HCT116 (cell line): Measurements from ENCODE around the gene KPRP. TPM values are rescaled to one million over a fixed set of nuclear protein-coding genes. Genes with fewer than 3 reads are reported as not detected.

Source experiments
- ATAC-seq: fragments of 200-7000 bp; cut with Tn5 transposase; 2 replicates; pipeline ENCODE4 v1.9.1; 2020; ENCODE audit warnings: mild to moderate bottlenecking, moderate library complexity
- BruUV-seq: library from RNA; stranded (reverse); fragments of 400-500 nt; replicated peaks from 2 replicates; lab custom pipeline; 2021; lab: Mats Ljungman, UMichigan
- CTCF ChIA-PET: fragments of 300-600 bp; sonication (Branson Sonifier 250); formaldehyde crosslinking; loops from one replicate; lab custom pipeline; 2021; ENCODE audit warnings: antibody characterized with exemption; lab: Charles Lee
- POLR2A ChIA-PET: fragments of 300-600, 350-600 bp; sonication (Branson Sonifier 250); formaldehyde crosslinking; loops from one replicate; lab custom pipeline; 2021; ENCODE audit warnings: antibody characterized with exemption; lab: Charles Lee
- RAD21 ChIA-PET, 2 experiments: fragments of 300-600 bp; sonication (Branson Sonifier 250); formaldehyde crosslinking; loops; one replicate each; lab custom pipeline; 2023; ENCODE audit warnings: low total read pairs in 2 of 2; ENCODE audit not compliant: uncharacterized antibody in 2 of 2, unreplicated experiment in 2 of 2, low non-redundant PET in 1 of 2; lab: Charles Lee
- DNase-seq: peaks from one replicate; pipeline ENCODE4 v3.0.0-alpha.2; 2010; ENCODE audit warnings: low read depth, low spot score
- H2AFZ ChIP-seq: fragments of 200-600 bp; shearing (Covaris generic), sonication (generic); 2 replicates; pipeline ENCODE4 v1.6.1; 2017; ENCODE audit warnings: low read depth, mixed run types, mixed read lengths, antibody characterized with exemption, low read length; ENCODE audit not compliant: poor library complexity, severe bottlenecking
- H3K27ac ChIP-seq: 2 replicates; pipeline ENCODE4 v1.5.1; 2012; ENCODE audit warnings: low read depth, low read length
- H3K27me3 ChIP-seq: fragments of 200-600 bp; sonication (generic); 2 replicates; pipeline ENCODE4 v1.6.1; 2016; ENCODE audit warnings: mixed run types, low read length, mixed read lengths; ENCODE audit not compliant: insufficient read depth
- H3K36me3 ChIP-seq, 2 experiments: fragments of 200-500 bp in 1 of 2; fragments of 200-600 bp in 1 of 2; sonication (Bioruptor generic) in 1 of 2; sonication (generic) in 1 of 2; 2 replicates each; pipeline versions ENCODE4 v1.5.1 to v1.6.1; 2014 to 2016; ENCODE audit warnings: low read length in 2 of 2, inconsistent platforms in 1 of 2, mixed read lengths in 1 of 2, mixed run types in 1 of 2; ENCODE audit not compliant: insufficient read depth in 2 of 2, control insufficient read depth in 1 of 2
- H3K4me1 ChIP-seq, 2 experiments: fragments of 200-600 bp in 1 of 2; sonication (generic) in 1 of 2; 2 replicates each; pipeline versions ENCODE4 v1.5.1 to v1.6.1; 2012 to 2017; ENCODE audit warnings: low read length in 2 of 2, inconsistent platforms in 1 of 2, mild to moderate bottlenecking in 1 of 2, mixed read lengths in 1 of 2, mixed run types in 1 of 2, moderate library complexity in 1 of 2; ENCODE audit not compliant: insufficient read depth in 2 of 2, control insufficient read depth in 1 of 2
- H3K4me2 ChIP-seq: fragments of 200-600 bp; sonication (generic); 2 replicates; pipeline ENCODE4 v1.6.1; 2017; ENCODE audit warnings: mixed run types, low read length, mixed read lengths
- H3K4me3 ChIP-seq, 2 experiments: fragments of 200-600 bp in 1 of 2; sonication (generic) in 1 of 2; replicated peaks in 1 of 2; 2 replicates each; pipeline ENCODE4 v1.5.1; 2011 to 2016; ENCODE audit warnings: low read length in 2 of 2, control low read depth in 1 of 2, low read depth in 1 of 2, mild to moderate bottlenecking in 1 of 2, mixed read lengths in 1 of 2, mixed run types in 1 of 2
- H3K79me2 ChIP-seq: fragments of 200-600 bp; sonication (generic); 2 replicates; pipeline ENCODE4 v1.6.1; 2017; ENCODE audit warnings: mild to moderate bottlenecking, mixed run types, low read length, moderate library complexity, mixed read lengths; ENCODE audit not compliant: insufficient read depth
- H3K9ac ChIP-seq: fragments of 200-600 bp; sonication (generic); 2 replicates; pipeline ENCODE4 v1.6.1; 2016; ENCODE audit warnings: low read length, mixed read lengths
- H3K9me2 ChIP-seq: fragments of 200-600 bp; sonication (generic), shearing (Covaris generic); 2 replicates; pipeline ENCODE4 v1.6.1; 2017; ENCODE audit warnings: mixed run types, mild to moderate bottlenecking, moderate library complexity; ENCODE audit not compliant: insufficient read depth
- H3K9me3 ChIP-seq, 2 experiments: fragments of 200-500 bp in 1 of 2; fragments of 200-600 bp in 1 of 2; sonication (Bioruptor generic) in 1 of 2; sonication (generic) in 1 of 2; 2 replicates each; pipeline ENCODE4 v1.6.1; 2014 to 2017; ENCODE audit warnings: low read length in 2 of 2, mixed read lengths in 2 of 2, inconsistent platforms in 1 of 2, low read depth in 1 of 2, mild to moderate bottlenecking in 1 of 2, mixed run types in 1 of 2, moderate library complexity in 1 of 2; ENCODE audit not compliant: control insufficient read depth in 1 of 2, insufficient read depth in 1 of 2
- H4K20me1 ChIP-seq: fragments of 200-600 bp; sonication (generic), shearing (Covaris generic); 2 replicates; pipeline ENCODE4 v1.6.1; 2017; ENCODE audit warnings: mixed run types, mild to moderate bottlenecking, moderate library complexity; ENCODE audit not compliant: insufficient read depth
- ATF3 ChIP-seq: IDR thresholded peaks from 2 replicates; pipeline ENCODE4 v1.6.1; 2012
- CBX3 ChIP-seq: IDR thresholded peaks from 2 replicates; pipeline ENCODE4 v1.6.1; 2012; ENCODE audit warnings: low read depth
- CEBPB ChIP-seq: IDR thresholded peaks from 2 replicates; pipeline ENCODE4 v1.6.1; 2012; ENCODE audit warnings: low read depth
- EZH2 ChIP-seq: fragments of 200-600 bp; sonication (generic); IDR thresholded peaks from 2 replicates; pipeline ENCODE4 v1.6.1; 2017; ENCODE audit warnings: antibody characterized with exemption, mixed run types
- EZH2phosphoT487 ChIP-seq: fragments of 200-600 bp; IDR thresholded peaks from 2 replicates; pipeline ENCODE4 v1.6.1; 2018; ENCODE audit warnings: antibody characterized with exemption, borderline replicate concordance
- POLR2A ChIP-seq: IDR thresholded peaks from 2 replicates; pipeline ENCODE4 v1.7.0; 2011; ENCODE audit warnings: borderline replicate concordance; ENCODE audit not compliant: insufficient read depth, insufficient read length; ENCODE audit errors: extremely low read depth
- POLR2AphosphoS5 ChIP-seq: IDR thresholded peaks from 2 replicates; pipeline ENCODE4 v1.6.1; 2011; ENCODE audit warnings: mild to moderate bottlenecking, low read depth, low read length, moderate library complexity
- RAD21 ChIP-seq: IDR thresholded peaks from 2 replicates; pipeline ENCODE4 v1.6.1; 2012; ENCODE audit warnings: low read depth, mild to moderate bottlenecking
- REST ChIP-seq: IDR thresholded peaks from 2 replicates; pipeline ENCODE4 v1.6.1; 2012; ENCODE audit warnings: low read depth
- SIN3A ChIP-seq: IDR thresholded peaks from 2 replicates; pipeline ENCODE4 v1.6.1; 2012; ENCODE audit warnings: low read depth
- ZFX ChIP-seq: fragments of 450-650 bp; IDR thresholded peaks from 2 replicates; pipeline ENCODE4 v1.6.1; 2017
- ZNF274 ChIP-seq: fragments of 200-500 bp; sonication (Bioruptor generic); IDR thresholded peaks from 2 replicates; pipeline ENCODE4 v1.6.1; 2014; ENCODE audit warnings: mild to moderate bottlenecking, low read depth, low read length, inconsistent platforms
- intact Hi-C: fragments of 100-400 bp; cut with micrococcal nuclease; formaldehyde crosslinking; loops from 2 replicates; pipeline ENCODE4 v1.10.0; 2022
- total RNA-seq: library from RNA; stranded (reverse); gene quantifications from one replicate; pipeline ENCODE4 v1.2.1, GENCODE V29; 2021; ENCODE audit not compliant: unreplicated experiment

The KPRP gene
- total RNA-seq, 1 experiment from 2014 or later = not detected

- no peak overlapping the region for H3K4me2 ChIP-seq
- intact Hi-C loops = no loop called here
- no peaks in the 10 kb centered on the region for H3K4me1 ChIP-seq
- CTCF ChIA-PET = no interaction called here
- BruUV-seq = no TSS peak
- H3K27me3 ChIP-seq = peaks cover 13% of the 10 kb centered on the region
- POLR2A ChIA-PET = no interaction called here
- DNase-seq = no peak
- TF ChIP-seq EZH2phosphoT487 (no peak), REST (no peak), CEBPB (no peak), ATF3 (no peak), RAD21 (no peak)
- no peaks in the 10 kb centered on the region for H3K9me2 ChIP-seq
- no peaks in the 10 kb centered on the region for H3K79me2 ChIP-seq
- H3K27ac ChIP-seq = no peak overlapping the region
- no peaks in the 10 kb centered on the region for H4K20me1 ChIP-seq
- no peaks in the 10 kb centered on the region for H3K36me3 ChIP-seq
- H3K4me3 ChIP-seq = no peak overlapping the region
- H3K9ac ChIP-seq = no peak overlapping the region
- no peak for ATAC-seq
- no peaks in the 10 kb centered on the region for H3K9me3 ChIP-seq
- RAD21 ChIA-PET = no interaction called here
- H2AFZ ChIP-seq = no peak overlapping the region
Observed at GRCh38 chr1:152795686-152796085, 37.9 kb downstream of the KPRP start.

- ATAC-seq (no peak), DNase-seq (no peak)
- peaks cover 20% of the 10 kb centered on the region for H3K27me3 ChIP-seq
- H2AFZ ChIP-seq = no peak within 1 kb of the TSS
- BruUV-seq = no TSS peak
- H3K9me2 ChIP-seq = no peaks in the 10 kb centered on the region
- intact Hi-C loops = no loop called here
- no peak for TF ChIP-seq EZH2
- no peak for TF ChIP-seq POLR2A
- no peak for TF ChIP-seq ZFX
- no peak for TF ChIP-seq ZNF274
- no peak for TF ChIP-seq SIN3A
- no peak for TF ChIP-seq POLR2AphosphoS5
- no peak for TF ChIP-seq CBX3
- ChIA-PET RAD21 (no interaction called here), POLR2A (no interaction called here), CTCF (no interaction called here)
- H3K9ac ChIP-seq = no peak within 1 kb of the TSS
- H3K79me2 ChIP-seq = no peaks in the 10 kb centered on the region
- no peaks in the 10 kb centered on the region for H3K9me3 ChIP-seq
- no peaks in the 10 kb centered on the region for H3K4me1 ChIP-seq
- H4K20me1 ChIP-seq = no peaks in the 10 kb centered on the region
- no peak within 1 kb of the TSS for H3K4me3 ChIP-seq
- no peak within 1 kb of the TSS for H3K27ac ChIP-seq
- H3K36me3 ChIP-seq = no peaks in the 10 kb centered on the region
- H3K4me2 ChIP-seq = no peak within 1 kb of the TSS
Observed at GRCh38 chr1:152796421-152796820, 38.6 kb downstream of the KPRP start, which contains the start of gene LCE1D. Gene LCE1D, plus strand, starts transcription at chr1:152796721. Its CDS starts 1,074 bp downstream, at chr1:152797795.
